ENCODE data around the gene SOD2.
A peak's percentile ranks its signal among the peaks of the same experiment; 100 is the strongest.
"Not testable (repeated sequence)": the region's sequence is repeated elsewhere in the genome, so short reads cannot be mapped to it uniquely, and the experiment has no call there.

The SOD2 gene

DNA sequence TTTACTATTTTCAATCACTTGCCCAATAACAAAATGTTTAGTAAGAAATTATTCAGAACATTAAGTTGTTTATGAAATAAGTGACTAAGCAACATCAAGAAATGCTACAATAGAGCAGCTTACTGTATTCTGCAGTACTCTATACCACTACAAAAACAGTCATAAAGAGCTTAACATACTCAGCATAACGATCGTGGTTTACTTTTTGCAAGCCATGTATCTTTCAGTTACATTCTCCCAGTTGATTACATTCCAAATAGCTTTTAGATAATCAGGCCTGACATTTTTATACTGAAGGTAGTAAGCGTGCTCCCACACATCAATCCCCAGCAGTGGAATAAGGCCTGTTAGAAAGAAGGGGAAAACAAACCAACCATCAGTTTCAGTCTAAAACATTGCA lies 10.7 kb downstream of the SOD2 start:
- peak; percentile 17 for DNase-seq

DNA sequence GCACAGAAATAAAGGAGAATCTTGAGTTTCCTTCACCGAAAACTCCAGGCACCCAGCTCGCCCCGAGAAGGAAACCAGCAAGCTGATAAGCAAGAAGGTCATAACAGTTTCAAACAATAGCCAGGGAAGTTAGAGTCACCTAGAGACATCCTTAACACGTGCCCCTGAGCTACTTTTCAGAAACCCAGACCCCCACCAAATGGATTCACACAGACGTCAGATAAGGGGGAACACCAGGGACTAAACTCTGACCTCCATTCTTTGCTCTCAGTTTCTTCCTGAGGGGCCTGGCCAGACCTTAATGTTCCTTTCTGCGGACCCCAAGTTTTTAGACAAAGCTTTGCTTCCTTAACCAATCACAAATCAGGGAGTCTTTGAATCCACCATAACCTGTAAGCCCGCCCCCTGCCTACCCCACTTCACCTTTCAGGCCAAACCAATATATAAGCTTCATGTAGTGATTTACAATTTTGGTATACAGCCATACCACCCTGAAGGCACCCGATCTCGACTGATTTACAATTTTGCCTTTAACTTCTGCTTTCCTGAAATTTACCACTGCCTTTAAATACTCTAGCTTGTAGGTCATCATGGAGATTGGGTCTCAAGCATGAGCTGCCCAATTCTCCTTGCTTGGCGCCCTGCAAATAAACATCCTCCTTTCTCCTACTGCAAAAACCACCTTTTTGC lies 11.7 kb downstream of the SOD2 start:
- DNase-seq, result no peak

- no peak for DNase-seq
Observed at GRCh38 chr6:159680104-159680503, 12.9 kb downstream of the SOD2 start.

DNA sequence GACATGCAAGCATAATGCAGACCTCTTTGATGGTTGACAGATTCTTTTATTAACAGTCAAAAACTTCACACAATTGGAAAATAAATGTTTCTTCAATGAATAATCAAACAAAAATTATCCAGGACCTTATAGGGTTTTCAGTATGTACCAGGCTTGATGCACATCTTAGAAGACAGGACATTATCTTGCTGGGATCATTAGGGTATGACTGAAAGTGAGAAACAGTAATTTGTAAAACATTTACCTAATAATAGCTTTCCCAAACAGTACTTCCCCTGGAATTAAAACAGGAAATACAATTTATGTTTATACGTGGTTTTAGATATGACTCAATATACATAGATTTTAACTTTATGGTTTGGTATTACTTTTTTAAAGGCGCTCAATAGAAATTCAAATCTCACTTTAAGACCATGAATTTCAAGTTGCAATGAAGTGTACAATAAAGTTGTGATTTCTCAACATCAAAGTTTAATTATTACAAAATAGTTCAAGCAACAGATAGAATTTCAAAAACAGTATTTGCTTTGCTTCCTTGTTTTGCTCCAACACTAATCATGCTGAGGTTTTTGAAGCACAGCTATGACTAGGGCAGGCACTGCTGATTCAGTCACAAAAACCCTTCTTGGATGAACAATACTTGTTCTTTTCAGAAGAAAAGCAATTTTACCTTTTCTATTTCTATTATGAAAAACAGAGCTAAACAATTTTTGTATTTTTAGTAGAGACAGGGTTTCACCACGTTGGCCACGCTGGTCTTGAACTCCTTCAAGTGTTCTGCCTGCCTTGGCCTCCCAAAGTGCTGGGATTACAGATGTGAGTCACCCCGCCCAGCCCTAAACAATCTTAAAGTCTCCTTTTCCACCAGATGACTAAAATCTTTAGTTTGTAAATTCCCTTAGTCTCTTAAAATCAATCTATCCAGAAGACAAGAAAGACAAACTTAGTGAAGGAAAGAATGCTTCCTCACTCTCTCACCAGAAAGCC lies 13.7 kb downstream of the SOD2 start:
- DNase-seq, result peak; percentile 46

DNA sequence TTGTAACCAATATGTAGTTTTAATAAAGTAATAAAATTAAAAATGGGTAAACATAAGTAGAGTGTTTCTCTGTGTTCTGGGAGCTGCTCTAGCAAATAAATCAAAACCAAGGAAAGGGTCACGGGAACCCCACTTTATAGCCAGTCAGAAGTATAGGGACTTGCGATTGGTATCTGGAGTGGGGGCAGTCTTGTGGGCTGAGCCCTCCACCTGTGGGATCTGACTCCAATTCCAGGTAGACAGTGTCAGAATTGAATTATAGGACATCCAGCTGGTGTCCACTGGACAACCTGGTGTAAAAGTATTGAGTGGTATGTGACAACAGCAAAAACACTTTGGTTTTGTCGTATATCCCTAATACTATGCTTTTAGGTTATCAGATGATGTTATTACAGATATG lies 14.5 kb downstream of the SOD2 start:
- DNase-seq, result no peak

DNA sequence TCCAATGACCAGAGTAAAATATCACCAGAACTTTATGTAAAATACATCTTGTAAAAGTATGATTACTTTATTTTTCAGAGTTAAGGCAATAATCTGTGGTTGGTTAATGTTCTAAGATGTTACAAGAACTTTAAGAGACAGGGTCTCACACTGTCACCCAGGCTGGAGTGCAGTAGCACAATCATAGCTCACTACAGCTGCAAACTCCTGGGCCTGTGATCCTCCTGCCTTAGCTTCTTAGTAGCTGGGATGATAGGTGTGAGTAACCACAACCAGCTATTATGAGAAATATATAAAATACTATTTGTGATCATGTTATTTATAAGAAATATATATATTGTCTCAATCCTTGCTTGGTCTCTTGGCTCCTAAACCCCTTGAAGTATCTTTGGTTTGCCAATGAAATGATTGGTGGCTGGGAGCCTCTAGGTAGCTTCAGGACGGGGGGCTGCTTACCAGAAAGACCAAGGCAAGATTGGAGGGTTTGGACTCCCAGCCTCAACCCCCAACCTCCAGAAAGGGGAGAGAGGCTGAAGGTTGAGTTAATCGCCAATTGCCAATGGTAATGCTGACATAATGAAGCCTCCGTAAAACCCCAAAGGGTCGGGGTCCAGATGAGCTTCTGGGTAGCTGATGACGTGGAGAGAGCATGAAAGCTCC lies 15.4 kb downstream of the SOD2 start:
- DNase-seq, result no peak

DNA sequence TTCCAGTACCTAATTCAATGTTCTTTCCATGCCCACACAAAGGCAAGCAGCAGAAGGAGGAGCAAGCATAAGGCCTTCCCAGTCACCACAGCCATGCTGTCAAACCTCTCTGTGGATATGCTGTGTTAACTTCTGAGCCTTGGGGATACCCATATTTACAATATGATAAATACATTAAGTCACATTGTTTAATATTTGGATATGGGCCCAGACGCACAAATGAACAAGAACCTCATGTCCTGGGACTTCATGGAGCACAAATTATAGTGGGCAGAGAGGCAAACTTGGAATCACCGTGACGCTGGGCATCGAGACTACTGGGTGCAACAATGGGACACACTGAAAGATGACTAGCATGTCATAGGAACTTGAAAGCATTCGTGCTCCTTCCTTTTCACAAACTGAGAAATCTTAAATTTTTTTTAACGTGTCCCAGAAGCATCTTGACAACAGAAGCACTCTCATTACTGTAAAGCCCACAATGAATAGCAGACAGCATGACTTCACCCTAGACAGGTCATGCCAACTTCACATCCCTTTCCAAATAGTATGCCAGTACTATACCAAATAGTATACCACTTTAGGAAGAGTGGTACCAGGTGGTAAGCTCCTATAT lies 16.0 kb downstream of the SOD2 start:
- no peak for DNase-seq

DNA sequence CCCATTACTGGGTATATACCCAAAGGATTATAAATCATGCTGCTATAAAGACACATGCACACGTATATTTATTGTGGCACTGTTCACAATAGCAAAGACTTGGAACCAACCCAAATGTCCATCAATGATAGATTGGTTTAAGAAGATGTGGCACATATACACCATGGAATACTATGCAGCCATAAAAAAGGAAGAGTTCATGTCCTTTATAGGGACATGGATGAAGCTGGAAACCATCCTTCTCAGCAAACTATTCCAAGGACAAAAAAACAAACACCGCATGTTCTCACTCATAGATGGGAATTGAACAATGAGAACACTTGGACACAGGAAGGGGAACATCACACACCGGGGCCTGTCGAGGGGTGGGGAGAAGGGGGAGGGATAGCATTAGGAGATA lies 16.8 kb downstream of the SOD2 start:
- not testable (repeated sequence) for DNase-seq

GRCh38 chr6:159665868-159666635 lies 27.0 kb downstream of the SOD2 start:
- DNase-seq, result peak; percentile 14

GRCh38 chr6:159663368-159663889 lies 29.6 kb downstream of the SOD2 start:
- not testable (repeated sequence) for DNase-seq

DNA sequence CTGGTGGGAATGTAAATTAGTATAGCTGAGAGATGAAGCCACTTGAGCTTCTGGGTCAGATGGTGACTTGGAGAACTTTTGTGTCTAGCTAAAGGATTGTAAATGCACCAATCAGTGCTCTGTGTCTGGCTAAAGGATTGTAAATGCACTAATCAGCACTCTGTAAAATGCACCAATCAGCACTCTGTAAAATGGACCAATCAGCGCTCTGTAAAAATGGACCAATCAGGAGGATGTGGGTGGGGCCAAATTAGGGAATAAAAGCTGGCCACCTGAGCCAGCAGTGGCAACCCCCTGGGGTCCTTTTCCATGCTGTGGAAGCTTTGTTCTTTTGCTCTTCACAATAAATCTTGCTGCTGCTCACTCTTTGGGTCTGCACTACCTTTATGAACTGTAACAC lies 31.1 kb downstream of the SOD2 start:
- not testable (repeated sequence) for DNase-seq

GRCh38 chr6:159655409-159655988 lies 37.5 kb downstream of the SOD2 start:
- no peak for DNase-seq

DNA sequence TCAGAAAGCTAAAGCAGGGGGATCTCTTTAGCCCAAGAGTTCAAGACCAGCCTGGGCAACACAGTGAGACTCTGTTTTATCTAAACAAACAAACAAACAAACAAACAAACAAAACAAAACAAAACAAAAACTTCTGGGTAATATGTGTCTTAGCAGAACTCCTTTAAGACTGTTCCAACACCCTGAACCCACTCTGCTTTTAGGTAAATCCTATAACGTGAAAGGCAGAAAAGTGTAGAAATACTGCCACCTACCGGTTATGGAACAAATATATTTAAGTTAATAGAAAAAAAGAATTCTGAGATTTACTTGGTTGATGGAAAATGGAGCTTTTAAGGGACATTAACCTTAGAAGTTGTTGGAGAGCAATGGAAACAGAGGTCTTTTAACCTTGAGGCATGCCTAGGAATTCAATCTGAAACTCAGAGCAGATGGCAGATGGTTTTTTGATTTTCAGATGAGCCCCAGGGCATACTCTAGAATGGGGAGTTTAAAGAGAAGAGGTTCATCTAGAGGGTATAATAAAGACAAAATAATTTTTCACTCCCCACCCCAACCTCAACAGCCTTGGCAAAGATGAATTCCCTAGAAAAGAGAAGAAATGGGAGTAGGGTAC lies 38.5 kb downstream of the SOD2 start:
- DNase-seq, result peak; percentile 56

- no peak for DNase-seq
Observed at GRCh38 chr6:159650314-159650713, 42.7 kb downstream of the SOD2 start.

GRCh38 chr6:159649441-159649840 lies 43.6 kb downstream of the SOD2 start:
- DNase-seq, result no peak

- DNase-seq, result peak; percentile 69
Observed at GRCh38 chr6:159646733-159647132, 46.3 kb downstream of the SOD2 start.

DNA sequence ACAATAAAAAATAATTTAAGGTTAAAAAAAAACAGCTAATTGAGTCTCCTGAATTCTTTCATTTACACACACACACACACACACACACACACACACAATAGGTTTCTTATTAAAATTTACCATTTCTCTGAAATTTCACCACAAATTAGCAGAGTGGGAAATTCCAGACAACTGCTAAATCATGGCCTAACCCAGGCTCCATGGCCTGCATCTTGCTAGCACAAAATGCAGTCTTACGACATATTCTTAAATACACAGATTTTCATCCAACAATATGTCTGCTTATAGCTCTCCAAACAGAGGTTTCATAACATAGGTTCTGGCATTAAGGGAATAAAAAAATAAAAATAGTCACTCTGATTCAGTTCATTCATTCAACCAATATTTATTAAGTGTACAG lies 46.9 kb downstream of the SOD2 start:
- peak; percentile 50 for DNase-seq

DNA sequence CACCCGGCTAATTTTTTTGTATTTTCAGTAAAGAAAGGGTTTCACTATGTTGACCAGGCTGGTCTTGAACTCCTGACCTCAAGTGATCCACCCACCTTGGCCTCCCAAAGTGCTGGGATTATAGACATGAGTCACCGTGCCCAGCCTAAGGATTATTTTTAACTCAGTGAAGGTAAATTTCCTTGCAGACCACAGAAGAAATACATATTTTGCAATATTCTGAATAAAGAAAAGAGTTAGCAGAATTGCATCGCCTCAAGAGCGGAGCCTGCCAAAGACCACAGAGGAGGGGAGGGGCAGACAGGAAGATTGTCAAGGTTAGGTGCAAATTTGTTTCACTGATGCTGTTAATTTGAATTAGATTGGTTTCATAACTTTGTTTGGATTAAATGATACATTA lies 47.4 kb downstream of the SOD2 start:
- peak; percentile 58 for DNase-seq
